Testis (tissue), 2 donors: ENCODE measurements around the gene KLHL3.

ENCODE experiments used
- POLR2A ChIP-seq: fragments of 450-650 bp; IDR thresholded peaks from one replicate; pipeline ENCODE4 v1.6.1; 2017; ENCODE audit warnings: antibody characterized with exemption, mild to moderate bottlenecking, moderate library complexity
- TF ChIP-seq, protein P1 (sequence below), 3 experiments: fragments of 450-650 bp in 2 of 3; fragments of 200-600 bp in 1 of 3; sonication (generic) in 1 of 3; IDR thresholded peaks; one replicate each; pipeline ENCODE4 v1.5.1; 2016 to 2019; ENCODE audit warnings: antibody characterized with exemption in 3 of 3, mild to moderate bottlenecking in 2 of 3, moderate library complexity in 1 of 3

DNA sequence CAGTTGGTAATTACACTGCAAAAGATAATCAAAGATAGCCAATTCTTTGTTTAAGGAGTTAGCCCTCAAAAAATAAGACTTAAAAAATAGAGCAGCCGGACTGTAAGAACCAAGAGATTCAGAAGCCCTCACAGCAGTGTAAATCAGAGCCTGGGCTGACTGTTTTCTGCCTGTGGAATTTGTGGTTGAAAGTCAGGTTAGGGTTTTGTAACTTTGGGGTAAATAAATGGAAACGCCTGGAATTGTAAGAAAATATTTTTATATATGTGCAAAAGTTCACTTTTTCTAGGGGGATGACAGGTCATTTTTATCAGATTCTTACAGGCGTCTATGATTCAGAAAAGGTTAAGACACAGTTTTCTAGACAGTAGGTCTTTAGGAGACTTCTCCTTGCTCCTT lies 35.6 kb downstream of the KLHL3 start:
- TF ChIP-seq, protein P1, sequence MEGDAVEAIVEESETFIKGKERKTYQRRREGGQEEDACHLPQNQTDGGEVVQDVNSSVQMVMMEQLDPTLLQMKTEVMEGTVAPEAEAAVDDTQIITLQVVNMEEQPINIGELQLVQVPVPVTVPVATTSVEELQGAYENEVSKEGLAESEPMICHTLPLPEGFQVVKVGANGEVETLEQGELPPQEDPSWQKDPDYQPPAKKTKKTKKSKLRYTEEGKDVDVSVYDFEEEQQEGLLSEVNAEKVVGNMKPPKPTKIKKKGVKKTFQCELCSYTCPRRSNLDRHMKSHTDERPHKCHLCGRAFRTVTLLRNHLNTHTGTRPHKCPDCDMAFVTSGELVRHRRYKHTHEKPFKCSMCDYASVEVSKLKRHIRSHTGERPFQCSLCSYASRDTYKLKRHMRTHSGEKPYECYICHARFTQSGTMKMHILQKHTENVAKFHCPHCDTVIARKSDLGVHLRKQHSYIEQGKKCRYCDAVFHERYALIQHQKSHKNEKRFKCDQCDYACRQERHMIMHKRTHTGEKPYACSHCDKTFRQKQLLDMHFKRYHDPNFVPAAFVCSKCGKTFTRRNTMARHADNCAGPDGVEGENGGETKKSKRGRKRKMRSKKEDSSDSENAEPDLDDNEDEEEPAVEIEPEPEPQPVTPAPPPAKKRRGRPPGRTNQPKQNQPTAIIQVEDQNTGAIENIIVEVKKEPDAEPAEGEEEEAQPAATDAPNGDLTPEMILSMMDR (IDR thresholded peaks at IDR 0.05): no peak
- no peak for TF ChIP-seq POLR2A
